Pancreas (tissue), 10 donors: ENCODE data around the gene TMEM154. TPM values are rescaled to one million over a fixed set of nuclear protein-coding genes. Genes with fewer than 3 reads are reported as not detected.

Source experiments
- ATAC-seq, 4 donors: fragments of 200-7000 bp; cut with Tn5 transposase; one replicate each; pipeline versions ENCODE4 v1.8.0 to v1.9.1; 2020; ENCODE audit warnings: mild to moderate bottlenecking in 4 of 4, moderate library complexity in 4 of 4
- DNase-seq, 6 donors: peaks; one replicate each; pipeline ENCODE4 v3.0.0-alpha.2; 2020
- FAIRE-seq: peaks from 2 replicates; lab custom pipeline; 2012; peaks lifted over from hg19 to GRCh38; lab: Jason Lieb, UNC
- H3K27ac ChIP-seq, 4 donors: fragments of 200-600 bp; sonication (generic); 1 replicate in 3 of 4; 2 replicates in 1 of 4; pipeline versions ENCODE4 v1.5.0 to v1.8.0; 2020
- H3K27me3 ChIP-seq, 4 donors: fragments of 200-600 bp; one replicate each; pipeline ENCODE4 v1.8.0; 2021
- H3K36me3 ChIP-seq, 3 donors: fragments of 200-600 bp; sonication (generic) in 1 of 3; one replicate each; pipeline versions ENCODE4 v1.5.0 to v1.8.0; 2020 to 2021
- H3K4me1 ChIP-seq, 3 donors: fragments of 200-600 bp; one replicate each; pipeline ENCODE4 v1.8.0; 2021
- H3K4me3 ChIP-seq, 4 donors: fragments of 200-600 bp; sonication (generic) in 2 of 4; one replicate each; pipeline versions ENCODE4 v1.5.0 to v1.8.0; 2020 to 2021
- H3K9me3 ChIP-seq, 4 donors: fragments of 200-600 bp; one replicate each; pipeline ENCODE4 v1.8.0; 2021
- WGBS, 2 donors: extraction: QIAGEN DNeasy Blood & Tissue Kit; methylation state at CpG; one replicate each; pipeline ENCODE4 v1.1.7; 2013; 5-methylcytosine and 5-hydroxymethylcytosine counted together
- intact Hi-C, 3 donors: fragments of 100-400 bp; cut with DNase I; formaldehyde crosslinking; loops; one replicate each; pipeline versions ENCODE4 v1.11.1 to v1.14.2; 2022
- polyA plus RNA-seq, 2 donors: library from polyadenylated mRNA; stranded (reverse); fragments of 200-250 nt; gene quantifications; one replicate each; pipeline ENCODE4 v1.2.3, GENCODE V29; 2013
- total RNA-seq, 6 donors: library from RNA; stranded (reverse); fragmentation: NEBNext Ultra II Directional in 4 of 6; extraction: Animal tissue kit (Norgen Biotek cat#: 25700) in 4 of 6; gene quantifications; one replicate each; pipeline versions ENCODE4 v1.2.1 to v1.2.4, GENCODE V29; 2021 to 2023
- TF ChIP-seq, protein P1 (sequence below), 4 donors: fragments of 200-600 bp; sonication (generic) in 3 of 4; IDR thresholded peaks; one replicate each; pipeline versions ENCODE4 v1.5.0 to v1.8.0; 2021; ENCODE audit warnings: antibody characterized with exemption in 4 of 4
- donor health status: healthy with polysubstance abuse.
- donor health status: DM: no; HTN: no; CAD: no; lungs with moderate emphysema.
- donor health status: DM: no; HTN: no; CAD: no.
- donor health status: control.
- donor health status: control.
- donor health status: Bipolar disorder and iron deficiency.
- donor health status: DM: yes; HTN: yes; CAD: no.
- donor health status: DM: no; HTN: no; CAD: no.
- donor health status: DM: no; HTN: no; CAD: no.
- donor health status: DM: yes; HTN: yes; CAD: no.

The TMEM154 gene
- total and polyA plus RNA-seq, 8 donors: 0.05 to 3.3 (median 0.48) TPM

DNA sequence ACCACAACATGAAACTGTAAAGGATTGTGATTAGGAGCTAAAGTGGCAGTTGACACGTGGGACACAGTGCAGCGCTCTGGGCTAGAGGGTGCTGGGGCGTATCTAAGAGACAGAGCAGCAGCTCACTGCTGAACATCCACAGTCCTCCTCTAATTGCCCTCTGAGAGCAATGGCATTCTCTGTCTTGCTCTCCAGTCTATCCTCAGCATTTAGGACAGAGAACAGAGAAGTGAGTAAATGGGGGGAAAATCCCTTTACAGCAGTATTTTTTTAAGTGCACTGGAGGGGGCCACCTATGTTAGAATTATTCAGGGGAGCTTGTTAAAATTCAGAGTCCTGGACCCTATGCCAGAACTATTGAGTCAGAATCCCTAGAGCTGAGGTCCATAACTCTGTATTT, 4.2 kb upstream of the TMEM154 start:
- no peak for DNase-seq
- intact Hi-C loops: no loop called here
- TF ChIP-seq, protein P1, sequence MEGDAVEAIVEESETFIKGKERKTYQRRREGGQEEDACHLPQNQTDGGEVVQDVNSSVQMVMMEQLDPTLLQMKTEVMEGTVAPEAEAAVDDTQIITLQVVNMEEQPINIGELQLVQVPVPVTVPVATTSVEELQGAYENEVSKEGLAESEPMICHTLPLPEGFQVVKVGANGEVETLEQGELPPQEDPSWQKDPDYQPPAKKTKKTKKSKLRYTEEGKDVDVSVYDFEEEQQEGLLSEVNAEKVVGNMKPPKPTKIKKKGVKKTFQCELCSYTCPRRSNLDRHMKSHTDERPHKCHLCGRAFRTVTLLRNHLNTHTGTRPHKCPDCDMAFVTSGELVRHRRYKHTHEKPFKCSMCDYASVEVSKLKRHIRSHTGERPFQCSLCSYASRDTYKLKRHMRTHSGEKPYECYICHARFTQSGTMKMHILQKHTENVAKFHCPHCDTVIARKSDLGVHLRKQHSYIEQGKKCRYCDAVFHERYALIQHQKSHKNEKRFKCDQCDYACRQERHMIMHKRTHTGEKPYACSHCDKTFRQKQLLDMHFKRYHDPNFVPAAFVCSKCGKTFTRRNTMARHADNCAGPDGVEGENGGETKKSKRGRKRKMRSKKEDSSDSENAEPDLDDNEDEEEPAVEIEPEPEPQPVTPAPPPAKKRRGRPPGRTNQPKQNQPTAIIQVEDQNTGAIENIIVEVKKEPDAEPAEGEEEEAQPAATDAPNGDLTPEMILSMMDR (IDR thresholded peaks at IDR 0.05): no peak
- no peak for ATAC-seq
- H3K4me3 ChIP-seq: no peak overlapping the region
- H3K27me3 ChIP-seq: no peaks in the 10 kb centered on the region
- H3K27ac ChIP-seq: no peak overlapping the region
- H3K9me3 ChIP-seq: no peaks in the 10 kb centered on the region
- no peak for FAIRE-seq
- no peaks in the 10 kb centered on the region for H3K36me3 ChIP-seq
- WGBS, 2 donors: 82 to 85% methylated on average over 3 of the region's 3 CpGs
- H3K4me1 ChIP-seq: no peaks in the 10 kb centered on the region

DNA sequence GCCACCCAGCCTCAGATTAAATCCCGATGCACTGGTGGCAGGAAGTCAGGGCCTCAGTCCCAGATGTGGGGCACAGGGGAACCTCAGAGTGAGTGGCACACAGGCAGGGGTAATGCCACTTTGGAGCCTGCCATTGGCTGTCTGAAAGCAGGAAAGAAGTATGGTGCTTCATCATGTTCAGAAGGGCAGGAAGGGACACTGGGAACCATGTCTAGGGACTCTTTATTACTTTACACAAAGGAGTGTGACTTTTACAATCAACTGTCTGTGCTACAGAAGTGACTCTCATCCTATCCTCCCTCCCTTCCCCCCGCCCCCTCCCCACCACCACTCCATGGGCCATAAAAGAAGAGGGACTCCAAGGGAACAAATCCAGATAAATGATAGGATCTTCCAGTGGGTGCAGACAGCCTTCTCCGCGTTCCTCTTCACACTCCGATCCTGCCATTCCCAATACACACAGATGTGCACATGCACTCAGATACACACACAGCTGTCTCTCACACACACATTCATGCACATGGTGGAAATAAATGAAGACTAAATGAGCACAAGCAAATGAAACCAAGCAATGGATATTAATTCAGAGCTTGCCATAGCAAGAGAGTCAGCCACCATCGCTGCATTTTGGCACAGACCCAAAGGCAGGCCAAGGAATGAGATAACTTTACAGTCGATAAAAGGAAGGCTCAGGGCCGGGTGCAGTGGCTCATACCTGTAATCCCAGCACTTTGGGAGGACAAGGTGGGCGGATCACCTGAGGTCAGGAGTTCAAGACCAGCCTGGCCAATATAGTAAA, 2.5 kb upstream of the TMEM154 start:
- 58 to 61% methylated on average over 9 of the region's 9 CpGs for WGBS, 2 donors
- Histone ChIP-seq H3K4me1 (no peaks in the 10 kb centered on the region), H3K27ac (no peak overlapping the region), H3K9me3 (no peaks in the 10 kb centered on the region), H3K4me3 (no peak overlapping the region), H3K27me3 (no peaks in the 10 kb centered on the region), H3K36me3 (no peaks in the 10 kb centered on the region)
- DNase-seq (no peak), FAIRE-seq (no peak), ATAC-seq (no peak)
- TF ChIP-seq, protein P1 (IDR thresholded peaks at IDR 0.05): no peak
- intact Hi-C loops: no loop called here

DNA sequence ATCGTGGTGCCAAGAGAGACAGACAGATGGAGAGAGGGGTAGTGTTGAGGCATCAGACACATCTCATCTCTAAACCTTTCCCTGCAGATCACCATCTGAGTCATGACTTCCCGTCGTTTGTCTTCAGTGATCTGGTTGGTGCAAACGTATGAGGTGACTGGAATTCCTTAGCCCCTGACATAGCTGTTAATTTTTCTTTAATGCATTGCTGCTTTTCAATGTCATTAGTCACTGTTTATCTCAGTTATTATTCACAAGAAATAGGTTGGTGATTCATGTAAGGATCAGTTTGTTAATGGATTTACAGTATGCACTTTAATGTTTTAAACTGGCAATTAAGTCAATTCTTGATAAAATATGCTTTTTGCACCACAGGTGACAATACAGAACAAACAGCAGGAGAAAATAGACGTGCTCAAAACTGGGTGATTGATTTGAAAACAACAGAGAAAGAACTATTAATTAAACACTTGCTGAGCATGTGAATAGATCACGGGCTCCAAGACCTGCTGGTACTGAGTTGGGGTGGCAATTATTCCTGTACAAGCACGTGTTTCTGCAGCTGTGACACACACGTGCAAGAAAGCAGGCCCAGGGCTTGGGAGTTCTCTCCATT, 1.3 kb upstream of the TMEM154 start:
- Histone ChIP-seq H3K4me1 (no peaks in the 10 kb centered on the region), H3K27me3 (no peaks in the 10 kb centered on the region), H3K4me3 (no peak overlapping the region), H3K9me3 (no peaks in the 10 kb centered on the region), H3K27ac (no peak overlapping the region), H3K36me3 (no peaks in the 10 kb centered on the region)
- TF ChIP-seq, protein P1 (IDR thresholded peaks at IDR 0.05): no peak
- DNase-seq: no peak
- intact Hi-C loops: no loop called here
- ATAC-seq: no peak
- FAIRE-seq: no peak
- WGBS, 2 donors: 63 to 70% methylated on average over 8 of the region's 8 CpGs

DNA sequence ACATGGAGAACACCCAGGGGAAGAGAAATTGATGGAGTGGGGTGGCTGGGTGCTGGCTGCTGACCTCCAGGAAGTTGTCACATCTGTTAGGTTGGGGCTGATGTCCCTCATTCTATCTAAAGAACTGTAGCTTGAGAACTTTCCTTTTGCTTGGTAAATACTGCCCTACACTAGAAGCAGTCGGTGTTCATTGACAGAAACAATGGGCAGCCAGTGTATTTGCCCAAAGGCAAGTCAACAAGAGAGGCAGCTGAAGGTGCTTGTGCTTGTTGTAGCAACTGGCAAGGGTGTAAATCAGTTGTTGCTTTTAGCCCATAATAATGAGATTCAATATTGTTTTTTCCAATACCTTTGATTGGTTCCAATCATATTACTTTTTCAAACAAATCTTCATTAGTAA, 956 bp downstream of the TMEM154 start:
- no peak overlapping the region for H3K27ac ChIP-seq
- WGBS, 2 donors: 39 to 50% methylated on average over 1 of the region's 1 CpG

More for the DNA sequence above, 956 bp downstream of the TMEM154 start:
- Histone ChIP-seq H3K4me3 (no peak overlapping the region), H3K9me3 (no peaks in the 10 kb centered on the region), H3K36me3 (no peaks in the 10 kb centered on the region), H3K27me3 (no peaks in the 10 kb centered on the region), H3K4me1 (no peaks in the 10 kb centered on the region)
- DNase-seq (no peak), ATAC-seq (no peak), FAIRE-seq (no peak)
- intact Hi-C loops: no loop called here
- TF ChIP-seq, protein P1 (IDR thresholded peaks at IDR 0.05): no peak
